Loucy (cell line): Measurements from ENCODE around the gene CEBPA.

Experiments
- EZH2phosphoT487 ChIP-seq: fragments of 200-600 bp; IDR thresholded peaks from 2 replicates; pipeline ENCODE4 v1.6.1; 2018; ENCODE audit warnings: antibody characterized with exemption, mild to moderate bottlenecking, moderate library complexity, borderline replicate concordance
- TF ChIP-seq, protein P1 (sequence below): fragments of 200-600 bp; sonication (generic); conservative IDR thresholded peaks from 2 replicates; pipeline ENCODE4 v1.5.1; 2014; ENCODE audit warnings: mild to moderate bottlenecking, antibody characterized with exemption, low read length

DNA sequence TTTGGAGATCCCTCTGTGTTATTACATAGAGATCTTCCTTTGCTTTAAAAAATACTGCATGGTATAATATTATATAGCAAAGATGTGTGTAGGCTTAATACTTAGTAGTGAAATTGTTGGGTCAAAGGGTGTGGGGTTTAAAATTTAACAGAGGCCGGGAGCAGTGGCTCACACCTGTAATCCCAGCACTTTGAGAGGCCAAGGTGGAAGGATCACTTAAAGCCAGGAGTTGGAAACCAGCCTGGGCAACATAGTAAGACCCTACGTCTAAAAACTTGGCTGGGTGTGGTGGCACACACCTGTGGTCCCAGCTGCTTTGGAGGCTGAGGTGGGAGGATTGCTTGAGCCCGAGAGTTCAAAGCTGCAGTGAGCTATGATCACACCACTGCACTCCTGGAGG, 22.3 kb upstream of the CEBPA start:
- TF ChIP-seq, protein P1, sequence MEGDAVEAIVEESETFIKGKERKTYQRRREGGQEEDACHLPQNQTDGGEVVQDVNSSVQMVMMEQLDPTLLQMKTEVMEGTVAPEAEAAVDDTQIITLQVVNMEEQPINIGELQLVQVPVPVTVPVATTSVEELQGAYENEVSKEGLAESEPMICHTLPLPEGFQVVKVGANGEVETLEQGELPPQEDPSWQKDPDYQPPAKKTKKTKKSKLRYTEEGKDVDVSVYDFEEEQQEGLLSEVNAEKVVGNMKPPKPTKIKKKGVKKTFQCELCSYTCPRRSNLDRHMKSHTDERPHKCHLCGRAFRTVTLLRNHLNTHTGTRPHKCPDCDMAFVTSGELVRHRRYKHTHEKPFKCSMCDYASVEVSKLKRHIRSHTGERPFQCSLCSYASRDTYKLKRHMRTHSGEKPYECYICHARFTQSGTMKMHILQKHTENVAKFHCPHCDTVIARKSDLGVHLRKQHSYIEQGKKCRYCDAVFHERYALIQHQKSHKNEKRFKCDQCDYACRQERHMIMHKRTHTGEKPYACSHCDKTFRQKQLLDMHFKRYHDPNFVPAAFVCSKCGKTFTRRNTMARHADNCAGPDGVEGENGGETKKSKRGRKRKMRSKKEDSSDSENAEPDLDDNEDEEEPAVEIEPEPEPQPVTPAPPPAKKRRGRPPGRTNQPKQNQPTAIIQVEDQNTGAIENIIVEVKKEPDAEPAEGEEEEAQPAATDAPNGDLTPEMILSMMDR, result no peak
- no peak for TF ChIP-seq EZH2phosphoT487
